Activated naive CD8-positive, alpha-beta T cell treated with anti-CD3 and anti-CD28 coated beads, Interleukin-2, amount 10 ng/mL, durations not matched to agents 7 days and 5 days (primary cell): ENCODE data around the gene ALDH1A2. TPM values are rescaled to one million over a fixed set of nuclear protein-coding genes. Genes with fewer than 3 reads are reported as not detected.

Experiments used
- ATAC-seq: fragments of 150-1000 bp; cut with Tn5 transposase; one replicate; pipeline ENCODE4 v1.10.0; 2021; ENCODE audit warnings: low read depth, moderate library complexity
- POLR2A ChIA-PET: fragments of 350-600 bp; sonication (Branson Sonifier 250); formaldehyde crosslinking; loops from one replicate; lab custom pipeline; 2021; ENCODE audit warnings: antibody characterized with exemption; lab: Charles Lee
- DNase-seq: peaks from one replicate; pipeline ENCODE4 v3.0.0; 2021
- H3K27ac Mint-ChIP-seq: one replicate; pipeline ENCODE4 v1.8.0; 2022; ENCODE audit warnings: mild to moderate bottlenecking, mixed read lengths
- H3K27me3 Mint-ChIP-seq: one replicate; pipeline ENCODE4 v1.8.0; 2022; ENCODE audit warnings: mild to moderate bottlenecking, moderate library complexity, mixed read lengths
- H3K36me3 Mint-ChIP-seq: one replicate; pipeline ENCODE4 v1.8.0; 2021; ENCODE audit warnings: mild to moderate bottlenecking, mixed read lengths
- H3K4me1 Mint-ChIP-seq: one replicate; pipeline ENCODE4 v1.8.0; 2021; ENCODE audit warnings: mixed read lengths
- H3K4me3 Mint-ChIP-seq: one replicate; pipeline ENCODE4 v1.8.0; 2022; ENCODE audit warnings: mild to moderate bottlenecking, moderate library complexity, mixed read lengths
- H3K9me3 Mint-ChIP-seq: one replicate; pipeline ENCODE4 v1.8.0; 2021; ENCODE audit warnings: mixed read lengths
- total RNA-seq, 2 experiments: library from RNA; stranded (reverse); gene quantifications; one replicate each; pipeline ENCODE4 v1.2.3, GENCODE V29; 2021

Gene ALDH1A2
- total RNA-seq, 2 experiments from 2014 or later, result 0.62 to 0.86 TPM

DNA sequence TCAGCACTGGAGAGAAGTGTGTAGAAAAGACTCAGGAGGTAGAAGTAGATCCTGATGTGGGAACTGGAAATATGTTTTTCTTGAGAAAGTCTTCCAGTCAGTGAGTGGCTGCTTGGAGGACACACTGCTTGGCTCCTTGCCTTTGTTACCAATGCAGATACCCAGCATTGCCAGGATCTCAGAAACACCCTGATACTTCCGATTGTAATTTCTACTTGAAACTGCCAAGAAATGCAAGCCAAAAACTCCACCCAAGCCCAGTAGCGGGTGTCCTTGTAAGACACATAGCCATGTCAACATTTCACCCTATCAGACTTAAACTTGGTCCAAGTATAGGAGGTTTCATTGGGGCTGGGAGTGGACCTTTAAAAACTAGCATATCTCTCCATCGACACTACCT is 141.8 kb downstream of the ALDH1A2 start:
- no peak overlapping the region for H3K4me3 Mint-ChIP-seq
- H3K27ac Mint-ChIP-seq, result no peak overlapping the region
- H3K4me1 Mint-ChIP-seq, result no peaks in the 10 kb centered on the region
- no peaks in the 10 kb centered on the region for H3K9me3 Mint-ChIP-seq
- DNase-seq (no peak), ATAC-seq (no peak)
- peaks cover 30% of the 10 kb centered on the region for H3K27me3 Mint-ChIP-seq
- POLR2A ChIA-PET, result no interaction called here
- no peaks in the 10 kb centered on the region for H3K36me3 Mint-ChIP-seq

DNA sequence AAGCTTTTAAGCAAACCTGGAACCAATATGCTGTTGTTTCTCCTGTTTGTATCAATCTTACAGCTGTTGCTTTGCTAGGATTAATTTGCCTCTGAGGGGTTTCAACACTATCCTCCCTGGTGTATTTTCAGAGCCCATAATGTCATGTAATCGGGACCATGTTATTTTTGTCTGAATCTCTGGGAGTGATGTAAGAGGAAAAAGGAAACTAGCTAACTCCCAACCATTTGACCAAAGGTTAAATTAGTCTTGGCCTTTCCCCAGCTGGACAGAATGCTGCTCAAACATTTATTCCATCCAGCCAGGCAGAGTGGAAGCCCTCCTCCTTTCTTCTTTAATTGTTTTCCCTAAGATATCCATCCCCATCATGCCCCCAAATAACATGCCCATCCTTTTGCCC is 142.2 kb downstream of the ALDH1A2 start:
- Mint-ChIP-seq H3K4me3 (no peak overlapping the region), H3K4me1 (no peaks in the 10 kb centered on the region), H3K27me3 (peaks cover 30% of the 10 kb centered on the region), H3K27ac (no peak overlapping the region), H3K9me3 (no peaks in the 10 kb centered on the region), H3K36me3 (no peaks in the 10 kb centered on the region)
- ATAC-seq (no peak), DNase-seq (no peak)
- POLR2A ChIA-PET, result no interaction called here

DNA sequence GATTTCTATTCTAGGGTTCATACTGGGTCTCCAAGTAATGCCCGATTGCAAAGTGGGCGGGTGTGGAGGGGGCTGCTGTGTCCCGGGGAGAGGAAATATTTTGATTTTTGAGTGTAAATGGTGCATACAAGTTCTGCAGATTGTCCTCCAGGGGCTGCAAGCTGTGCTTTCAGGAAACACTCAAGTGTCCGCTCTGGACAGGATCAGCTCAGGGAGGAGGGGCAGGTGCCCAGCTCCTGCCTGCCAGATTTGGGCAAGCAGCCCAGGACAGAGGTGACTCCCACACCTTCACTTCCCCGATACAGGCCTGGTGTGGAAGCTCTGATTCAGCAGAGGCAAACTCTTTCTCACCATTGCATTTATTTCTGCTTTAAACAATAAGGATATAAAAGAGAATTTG is 142.7 kb downstream of the ALDH1A2 start:
- Mint-ChIP-seq H3K4me3 (no peak overlapping the region), H3K27ac (no peak overlapping the region), H3K9me3 (no peaks in the 10 kb centered on the region), H3K4me1 (no peaks in the 10 kb centered on the region), H3K27me3 (peaks cover 26% of the 10 kb centered on the region), H3K36me3 (no peaks in the 10 kb centered on the region)
- DNase-seq (no peak), ATAC-seq (no peak)
- POLR2A ChIA-PET, result no interaction called here

DNA sequence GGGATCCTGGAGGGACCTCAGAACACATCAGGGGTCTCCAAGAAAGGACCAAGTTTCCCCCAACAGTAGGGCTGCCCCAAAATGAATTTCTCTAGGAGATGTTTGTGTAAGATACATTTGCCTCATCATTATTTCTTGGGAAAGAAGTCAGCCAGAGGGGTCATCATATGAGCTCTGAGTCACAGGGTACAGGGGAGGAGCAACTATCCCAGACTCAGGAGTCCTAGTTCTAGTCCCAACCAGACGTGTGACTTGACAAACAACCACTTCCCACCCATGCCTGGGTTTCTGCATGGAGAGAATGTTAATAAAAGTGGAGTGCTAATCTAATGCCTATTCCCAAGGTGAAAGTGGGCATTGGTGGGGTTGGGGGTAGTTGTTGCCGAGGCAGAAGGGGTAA is 144.1 kb downstream of the ALDH1A2 start:
- POLR2A ChIA-PET, result no interaction called here
- ATAC-seq (no peak), DNase-seq (no peak)
- Mint-ChIP-seq H3K4me1 (no peaks in the 10 kb centered on the region), H3K36me3 (no peaks in the 10 kb centered on the region), H3K27ac (no peak overlapping the region), H3K4me3 (no peak overlapping the region), H3K9me3 (no peaks in the 10 kb centered on the region), H3K27me3 (peaks cover 26% of the 10 kb centered on the region)

DNA sequence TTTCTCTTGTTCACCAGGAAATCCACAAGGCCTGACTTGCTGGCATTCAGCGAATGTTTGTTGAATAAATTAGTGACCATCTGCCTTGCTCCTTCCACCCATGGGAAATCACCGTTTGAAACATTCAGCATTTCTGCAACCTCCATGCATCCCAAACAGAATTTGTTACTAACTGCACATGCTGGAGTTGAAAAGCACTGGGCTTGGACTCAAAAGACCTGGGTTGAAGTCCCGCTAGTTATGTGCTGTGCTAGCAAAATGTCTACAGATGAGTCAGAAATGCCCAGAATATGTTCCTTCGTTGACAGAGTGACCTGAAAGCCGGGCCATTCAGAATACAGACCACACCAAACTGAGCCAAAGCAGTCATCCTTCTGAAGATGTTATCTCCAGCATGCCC is 144.6 kb downstream of the ALDH1A2 start:
- DNase-seq (no peak), ATAC-seq (no peak)
- Mint-ChIP-seq H3K4me1 (no peaks in the 10 kb centered on the region), H3K36me3 (no peaks in the 10 kb centered on the region), H3K9me3 (no peaks in the 10 kb centered on the region), H3K27ac (no peak overlapping the region), H3K27me3 (peaks cover 26% of the 10 kb centered on the region), H3K4me3 (no peak overlapping the region)
- POLR2A ChIA-PET, result no interaction called here

DNA sequence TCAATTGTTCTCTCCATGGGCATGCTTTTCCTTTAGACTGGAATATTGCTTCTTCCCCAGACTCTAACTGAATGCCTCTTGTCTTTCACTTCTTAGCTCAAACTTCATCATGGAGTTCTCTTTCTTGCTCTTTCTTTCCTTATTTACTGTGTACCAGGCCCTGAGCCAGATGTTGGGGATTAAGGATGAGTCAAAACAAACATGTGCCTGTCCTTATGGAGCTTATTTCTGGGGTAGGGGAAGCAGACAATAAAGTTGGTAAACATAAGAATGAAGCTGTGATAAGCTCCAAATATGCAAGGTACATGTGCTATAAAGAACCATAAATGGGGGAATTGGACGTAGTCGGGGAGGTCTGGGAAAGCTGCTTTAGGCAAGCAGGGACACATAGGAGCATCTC is 145.8 kb downstream of the ALDH1A2 start:
- DNase-seq (no peak), ATAC-seq (no peak)
- Mint-ChIP-seq H3K27ac (no peak overlapping the region), H3K9me3 (no peaks in the 10 kb centered on the region), H3K27me3 (peaks cover 21% of the 10 kb centered on the region), H3K4me3 (no peak overlapping the region), H3K4me1 (no peaks in the 10 kb centered on the region), H3K36me3 (no peaks in the 10 kb centered on the region)
- POLR2A ChIA-PET, result no interaction called here

DNA sequence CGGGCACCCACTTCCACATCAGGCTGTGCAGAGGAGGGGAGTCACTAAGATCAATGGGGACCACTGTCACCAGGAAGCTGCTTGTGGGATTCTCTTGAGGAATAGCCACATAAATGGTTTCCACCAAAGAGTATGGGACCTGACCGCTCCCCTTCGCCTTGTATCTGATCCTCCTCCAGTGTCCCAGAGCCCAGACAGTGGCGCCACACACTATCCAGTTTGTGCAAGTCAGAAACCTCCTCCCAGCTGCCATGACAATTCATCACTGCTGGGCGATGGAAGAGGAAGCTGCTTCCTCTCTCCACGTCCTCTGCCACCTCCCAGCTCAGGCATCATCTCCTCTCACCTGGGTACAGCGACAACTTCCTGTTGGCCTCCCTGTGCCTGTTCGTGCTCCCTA is 147.5 kb downstream of the ALDH1A2 start:
- POLR2A ChIA-PET, result no interaction called here
- H3K36me3 Mint-ChIP-seq, result no peaks in the 10 kb centered on the region
- ATAC-seq (no peak), DNase-seq (no peak)
- H3K27me3 Mint-ChIP-seq, result peaks cover 18% of the 10 kb centered on the region
- H3K9me3 Mint-ChIP-seq, result no peaks in the 10 kb centered on the region
- H3K27ac Mint-ChIP-seq, result no peak overlapping the region
- H3K4me3 Mint-ChIP-seq, result no peak overlapping the region
- no peaks in the 10 kb centered on the region for H3K4me1 Mint-ChIP-seq

DNA sequence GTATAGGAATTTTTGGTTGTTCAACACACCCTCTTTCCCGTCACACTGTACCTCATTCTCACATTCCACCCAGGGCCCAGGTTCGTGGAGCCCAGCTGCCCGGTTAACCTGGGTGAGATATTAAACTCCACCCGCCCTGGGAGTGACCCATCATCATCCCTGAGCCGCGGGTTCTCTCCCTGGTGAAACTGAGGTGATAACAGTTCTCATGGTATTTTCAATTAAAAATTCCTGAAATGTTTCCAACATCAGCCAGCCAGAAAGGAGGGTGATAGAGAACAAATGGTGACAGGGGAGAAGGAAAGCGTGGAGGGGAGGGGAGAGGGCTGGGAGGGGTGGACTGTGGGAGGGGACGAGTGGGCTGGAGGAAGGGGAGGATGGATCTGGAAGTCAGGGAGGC is 148.8 kb downstream of the ALDH1A2 start:
- Mint-ChIP-seq H3K27me3 (peaks cover 14% of the 10 kb centered on the region), H3K4me1 (no peaks in the 10 kb centered on the region), H3K9me3 (no peaks in the 10 kb centered on the region), H3K27ac (no peak overlapping the region), H3K4me3 (no peak overlapping the region), H3K36me3 (no peaks in the 10 kb centered on the region)
- DNase-seq (no peak), ATAC-seq (no peak)
- POLR2A ChIA-PET, result no interaction called here

DNA sequence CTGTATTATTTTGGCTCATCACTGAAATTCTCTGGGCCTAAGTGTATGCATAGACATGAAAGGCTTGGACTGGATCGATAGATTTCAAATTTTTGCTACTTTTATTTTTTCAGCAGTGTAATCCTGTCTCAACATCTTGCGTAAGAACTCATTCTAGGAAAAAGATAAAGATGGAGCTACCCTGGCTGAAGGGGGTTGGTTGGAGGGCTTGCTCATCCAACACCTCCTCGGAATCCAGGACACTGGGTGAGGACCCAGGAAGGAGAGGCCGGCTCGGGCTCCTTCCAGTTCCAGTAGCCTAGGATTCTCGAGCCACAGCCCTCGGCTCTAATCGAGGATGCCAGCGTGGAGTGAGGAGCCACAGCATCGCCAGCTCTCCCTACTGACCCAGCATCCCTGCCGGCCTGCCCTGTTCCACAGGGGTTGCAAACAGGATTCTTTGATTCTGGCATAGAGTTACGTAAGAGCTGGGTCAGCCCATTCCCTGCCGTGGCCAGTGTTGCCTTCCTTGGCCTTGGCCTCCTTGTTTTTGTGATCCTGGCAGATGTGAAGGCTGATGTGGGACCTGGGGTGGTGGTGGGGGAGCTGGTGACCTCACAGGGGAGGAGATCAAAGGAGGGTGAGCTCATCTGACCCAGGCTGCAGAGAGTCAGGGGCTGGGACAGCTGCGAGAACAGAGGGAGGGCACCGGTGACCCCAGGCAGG is 149.5 kb downstream of the ALDH1A2 start:
- Mint-ChIP-seq H3K4me3 (no peak overlapping the region), H3K9me3 (no peaks in the 10 kb centered on the region), H3K27me3 (peaks cover 16% of the 10 kb centered on the region), H3K4me1 (no peaks in the 10 kb centered on the region), H3K27ac (no peak overlapping the region), H3K36me3 (no peaks in the 10 kb centered on the region)
- POLR2A ChIA-PET, result no interaction called here
- ATAC-seq, result no peak
- DNase-seq, result no peak

DNA sequence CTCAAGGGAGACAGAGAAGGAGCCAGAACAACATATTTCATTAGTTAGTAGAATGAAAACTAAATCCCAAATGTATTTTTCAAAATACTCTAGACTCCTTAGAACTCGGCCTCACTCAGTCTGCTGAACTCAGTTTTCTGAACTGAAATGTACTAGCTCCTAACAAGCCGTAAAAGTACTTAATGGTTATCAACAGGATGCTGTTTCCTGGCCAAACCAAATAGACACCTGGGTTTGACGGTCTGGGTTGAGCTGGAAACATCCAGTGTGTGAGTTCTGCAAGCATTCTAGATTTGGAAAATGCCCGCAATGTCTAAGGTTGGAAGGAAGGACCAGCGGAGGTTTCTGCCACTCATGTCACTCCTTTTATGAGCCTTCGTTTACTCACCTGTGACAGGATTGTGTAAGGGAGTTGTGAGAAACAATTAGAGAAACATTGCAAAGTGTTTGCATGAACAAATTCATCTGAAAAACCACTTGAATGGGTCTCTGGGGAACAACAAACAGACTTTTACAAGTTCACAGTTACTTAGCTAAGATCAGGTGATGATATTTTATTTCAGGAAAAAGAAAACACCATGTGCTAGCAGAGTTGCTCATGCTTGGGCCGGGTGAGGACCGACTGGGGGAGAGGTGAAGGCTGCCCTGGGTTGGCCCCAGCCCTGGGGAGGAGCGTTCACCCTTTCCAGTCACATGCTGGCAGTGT is 151.0 kb downstream of the ALDH1A2 start:
- no peak overlapping the region for H3K27ac Mint-ChIP-seq
- H3K27me3 Mint-ChIP-seq, result peaks cover 12% of the 10 kb centered on the region
- no peaks in the 10 kb centered on the region for H3K9me3 Mint-ChIP-seq
- ATAC-seq (no peak), DNase-seq (no peak)
- POLR2A ChIA-PET, result no interaction called here
- no peaks in the 10 kb centered on the region for H3K36me3 Mint-ChIP-seq
- no peaks in the 10 kb centered on the region for H3K4me1 Mint-ChIP-seq
- no peak overlapping the region for H3K4me3 Mint-ChIP-seq

DNA sequence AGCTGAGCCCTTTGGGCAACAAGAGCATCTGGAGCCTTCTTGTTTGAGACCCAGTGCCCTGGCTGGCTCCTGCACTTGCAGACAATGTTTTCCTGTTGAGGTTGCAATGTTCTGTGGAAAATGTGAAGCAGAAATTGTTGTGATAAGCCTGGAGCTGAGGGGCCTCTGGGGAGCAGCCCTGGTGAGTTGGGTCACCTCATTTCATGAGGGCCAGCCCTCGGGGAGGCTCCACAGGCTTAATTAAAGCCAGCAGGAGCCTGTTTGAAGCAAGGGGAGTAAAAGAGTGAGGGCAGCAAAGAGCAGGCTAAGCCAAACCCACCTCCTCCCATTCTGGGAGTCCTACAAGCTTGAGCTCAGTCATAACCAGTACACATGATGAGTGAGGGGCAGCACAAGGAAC is 154.3 kb downstream of the ALDH1A2 start:
- no peak overlapping the region for H3K27ac Mint-ChIP-seq
- peaks cover 21% of the 10 kb centered on the region for H3K27me3 Mint-ChIP-seq
- POLR2A ChIA-PET, result no interaction called here
- no peak for ATAC-seq
- H3K4me3 Mint-ChIP-seq, result no peak overlapping the region
- no peaks in the 10 kb centered on the region for H3K9me3 Mint-ChIP-seq
- H3K36me3 Mint-ChIP-seq, result no peaks in the 10 kb centered on the region
- no peaks in the 10 kb centered on the region for H3K4me1 Mint-ChIP-seq
- no peak for DNase-seq

DNA sequence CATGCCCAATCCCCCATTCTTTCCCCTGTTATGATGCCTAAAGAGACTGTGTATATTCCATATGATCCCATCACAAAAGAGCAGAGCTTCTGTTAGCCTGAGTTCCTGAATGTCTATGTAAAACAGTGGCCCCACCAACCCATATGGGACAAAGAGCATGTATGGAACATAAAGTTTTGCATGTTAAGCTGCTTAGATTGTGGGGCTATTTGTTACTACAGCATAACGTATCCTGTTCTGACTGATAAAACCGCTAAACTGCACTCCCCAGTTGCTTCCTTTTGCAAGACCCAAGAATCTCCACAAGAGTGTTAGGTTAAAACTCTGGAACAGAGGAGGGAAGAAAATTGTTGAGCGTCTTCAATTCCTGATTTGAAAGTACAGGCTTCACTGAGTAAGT is 154.8 kb downstream of the ALDH1A2 start:
- Mint-ChIP-seq H3K27ac (no peak overlapping the region), H3K36me3 (no peaks in the 10 kb centered on the region), H3K4me1 (no peaks in the 10 kb centered on the region), H3K27me3 (peaks cover 21% of the 10 kb centered on the region), H3K4me3 (no peak overlapping the region), H3K9me3 (peaks cover 1% of the 10 kb centered on the region)
- ATAC-seq (no peak), DNase-seq (no peak)
- POLR2A ChIA-PET, result no interaction called here

DNA sequence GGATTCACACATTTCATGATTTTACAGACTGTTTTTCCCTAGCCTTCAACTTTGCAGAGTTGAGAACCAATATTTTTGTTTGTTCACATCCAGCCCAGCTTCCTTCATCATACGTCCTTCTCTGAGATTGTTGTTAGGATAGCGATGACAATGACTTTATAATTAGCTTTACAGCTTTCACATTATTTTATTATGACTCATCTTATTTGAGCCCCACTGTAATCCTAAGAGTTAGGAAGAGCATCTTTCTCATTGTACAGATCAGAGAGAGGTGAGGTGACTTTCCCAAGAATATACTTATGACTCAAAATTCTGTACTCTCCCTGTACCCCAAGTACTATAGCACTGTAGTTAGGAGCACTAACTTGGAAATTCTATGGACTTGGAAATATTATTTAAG is 156.1 kb downstream of the ALDH1A2 start:
- no peak overlapping the region for H3K4me3 Mint-ChIP-seq
- DNase-seq (no peak), ATAC-seq (no peak)
- peaks cover 1% of the 10 kb centered on the region for H3K9me3 Mint-ChIP-seq
- no peak overlapping the region for H3K27ac Mint-ChIP-seq
- peaks cover 21% of the 10 kb centered on the region for H3K27me3 Mint-ChIP-seq
- no peaks in the 10 kb centered on the region for H3K4me1 Mint-ChIP-seq
- H3K36me3 Mint-ChIP-seq, result no peaks in the 10 kb centered on the region
- POLR2A ChIA-PET, result no interaction called here

DNA sequence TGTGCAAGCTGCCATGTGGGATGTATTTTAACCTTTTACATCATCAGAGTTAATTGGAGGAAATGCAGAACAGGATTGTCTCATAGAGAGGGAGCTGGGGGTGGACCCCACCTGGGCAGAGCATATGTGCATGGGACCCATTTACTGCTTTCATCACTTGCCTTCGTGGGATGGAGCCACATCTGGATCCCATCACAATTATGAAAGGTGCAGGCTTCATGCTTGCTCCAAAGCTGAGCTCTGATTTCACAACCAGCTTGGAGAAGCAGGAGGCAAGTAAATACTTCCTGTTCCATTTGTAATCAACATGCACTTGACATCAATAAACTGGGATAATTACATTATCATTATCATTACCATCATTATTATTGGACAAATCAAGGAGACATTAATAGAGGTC is 161.9 kb downstream of the ALDH1A2 start:
- no peak overlapping the region for H3K4me3 Mint-ChIP-seq
- H3K27me3 Mint-ChIP-seq, result peaks cover 16% of the 10 kb centered on the region
- no peak overlapping the region for H3K27ac Mint-ChIP-seq
- peaks cover 1% of the 10 kb centered on the region for H3K9me3 Mint-ChIP-seq
- no peaks in the 10 kb centered on the region for H3K36me3 Mint-ChIP-seq
- ATAC-seq, result no peak
- H3K4me1 Mint-ChIP-seq, result no peaks in the 10 kb centered on the region
- POLR2A ChIA-PET, result no interaction called here
- no peak for DNase-seq
